ENCODE data around the gene RAPGEF1. TPM values are rescaled to one million over a fixed set of nuclear protein-coding genes. Genes with fewer than 3 reads are reported as not detected.
"Not testable (repeated sequence)": the region's sequence is repeated elsewhere in the genome, so short reads cannot be mapped to it uniquely, and the experiment has no call there.

The RAPGEF1 gene
- total and polyA plus RNA-seq, 11 donors: 50.6 to 161 (median 115) TPM

- Histone ChIP-seq H3K4me3 (no peak overlapping the region), H3K9me3 (no peaks in the 10 kb centered on the region), H3K27me3 (peaks cover 0 to 28% (median 7%) of the 10 kb centered on the region in 9 donors), H3K27ac (no peak overlapping the region), H3K36me3 (no peaks in the 10 kb centered on the region), H3K4me1 (peaks cover 0 to 13% (median 5%) of the 10 kb centered on the region in 12 donors)
- intact Hi-C loops (cut with DNase I): no loop called here
- WGBS, 4 donors: 65 to 76% (median 68%) methylated on average over 4 of the region's 4 CpGs
- ATAC-seq (no peak), DNase-seq (no peak)
- TF ChIP-seq POLR2A (IDR thresholded peaks at IDR 0.05): no peak
- TF ChIP-seq, protein P1, sequence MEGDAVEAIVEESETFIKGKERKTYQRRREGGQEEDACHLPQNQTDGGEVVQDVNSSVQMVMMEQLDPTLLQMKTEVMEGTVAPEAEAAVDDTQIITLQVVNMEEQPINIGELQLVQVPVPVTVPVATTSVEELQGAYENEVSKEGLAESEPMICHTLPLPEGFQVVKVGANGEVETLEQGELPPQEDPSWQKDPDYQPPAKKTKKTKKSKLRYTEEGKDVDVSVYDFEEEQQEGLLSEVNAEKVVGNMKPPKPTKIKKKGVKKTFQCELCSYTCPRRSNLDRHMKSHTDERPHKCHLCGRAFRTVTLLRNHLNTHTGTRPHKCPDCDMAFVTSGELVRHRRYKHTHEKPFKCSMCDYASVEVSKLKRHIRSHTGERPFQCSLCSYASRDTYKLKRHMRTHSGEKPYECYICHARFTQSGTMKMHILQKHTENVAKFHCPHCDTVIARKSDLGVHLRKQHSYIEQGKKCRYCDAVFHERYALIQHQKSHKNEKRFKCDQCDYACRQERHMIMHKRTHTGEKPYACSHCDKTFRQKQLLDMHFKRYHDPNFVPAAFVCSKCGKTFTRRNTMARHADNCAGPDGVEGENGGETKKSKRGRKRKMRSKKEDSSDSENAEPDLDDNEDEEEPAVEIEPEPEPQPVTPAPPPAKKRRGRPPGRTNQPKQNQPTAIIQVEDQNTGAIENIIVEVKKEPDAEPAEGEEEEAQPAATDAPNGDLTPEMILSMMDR (IDR thresholded peaks at IDR 0.05): no peak
Observed at GRCh38 chr9:131759017-131759647, 19.3 kb upstream of the RAPGEF1 start.

DNA sequence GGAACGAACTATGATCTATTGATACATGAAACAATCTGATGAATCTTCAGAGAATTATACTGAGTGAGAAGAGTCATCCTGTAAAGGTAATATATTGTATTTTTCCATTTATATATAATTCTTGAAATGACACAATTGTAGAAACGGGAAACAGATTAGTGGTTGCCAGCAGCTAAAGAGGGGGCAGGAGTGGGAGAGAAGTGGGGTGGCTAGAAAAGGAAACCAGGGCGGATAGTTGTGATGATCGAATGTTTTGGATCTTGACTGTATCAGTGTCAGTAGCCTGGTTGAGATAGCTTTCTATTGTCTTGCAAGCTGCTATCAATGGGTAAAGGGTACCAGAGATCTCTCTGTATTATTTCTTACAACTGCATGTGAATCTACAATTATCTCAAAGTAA, 17.7 kb upstream of the RAPGEF1 start:
- TF ChIP-seq, protein P1 (IDR thresholded peaks at IDR 0.05): no peak
- TF ChIP-seq POLR2A (IDR thresholded peaks at IDR 0.05): no peak
- Histone ChIP-seq H3K27me3 (peaks cover 0 to 28% (median 7%) of the 10 kb centered on the region in 9 donors), H3K4me3 (no peak overlapping the region), H3K4me1 (peaks cover 0 to 10% (median 4%) of the 10 kb centered on the region in 12 donors), H3K9me3 (no peaks in the 10 kb centered on the region), H3K27ac (no peak overlapping the region), H3K36me3 (no peaks in the 10 kb centered on the region)
- DNase-seq: no peak
- ATAC-seq: no peak
- intact Hi-C loops (cut with DNase I): no loop called here
- WGBS, 4 donors: 49 to 53% (median 51%) methylated on average over 4 of the region's 4 CpGs

GRCh38 chr9:131755541-131756198, 15.8 kb upstream of the RAPGEF1 start:
- ATAC-seq: peak; percentile 72 to 92 (median 90)
- intact Hi-C loops (cut with DNase I): no loop called here
- 18 to 20% (median 18%) methylated on average over 13 of the region's 13 CpGs for WGBS, 4 donors

GRCh38 chr9:131754846-131755245, 15.0 kb upstream of the RAPGEF1 start:
- ATAC-seq (no peak), DNase-seq (no peak)
- Histone ChIP-seq H3K4me1 (peaks cover 0 to 5% (median 0%) of the 10 kb centered on the region in 12 donors), H3K9me3 (no peaks in the 10 kb centered on the region), H3K27ac (no peak overlapping the region), H3K36me3 (no peaks in the 10 kb centered on the region), H3K4me3 (no peak overlapping the region), H3K27me3 (peaks cover 0 to 28% (median 7%) of the 10 kb centered on the region in 9 donors)
- TF ChIP-seq POLR2A (IDR thresholded peaks at IDR 0.05): no peak
- TF ChIP-seq, protein P1 (IDR thresholded peaks at IDR 0.05): no peak
- 61 to 73% (median 68%) methylated on average over 6 of the region's 6 CpGs for WGBS, 4 donors
- intact Hi-C loops (cut with DNase I): no loop called here

More at GRCh38 chr9:131755541-131756198, 15.8 kb upstream of the RAPGEF1 start:
- peak; percentile 70 to 86 (median 83) for DNase-seq
- peaks cover 0 to 28% (median 7%) of the 10 kb centered on the region in 9 donors for H3K27me3 ChIP-seq
- no peaks in the 10 kb centered on the region for H3K36me3 ChIP-seq
- H3K27ac ChIP-seq: no peak overlapping the region
- H3K4me1 ChIP-seq: peaks cover 0 to 5% (median 0%) of the 10 kb centered on the region in 12 donors
- TF ChIP-seq POLR2A (IDR thresholded peaks at IDR 0.05): no peak
- TF ChIP-seq, protein P1 (IDR thresholded peaks at IDR 0.05): peak; percentile 59 to 84 (median 75)
- H3K4me3 ChIP-seq: no peak overlapping the region
- no peaks in the 10 kb centered on the region for H3K9me3 ChIP-seq

GRCh38 chr9:131753751-131754150, 13.9 kb upstream of the RAPGEF1 start:
- H3K4me1 ChIP-seq; ATAC-seq; H3K4me3 ChIP-seq; DNase-seq; H3K36me3 ChIP-seq; H3K27ac ChIP-seq; intact Hi-C loops (cut with DNase I); H3K9me3 ChIP-seq: not testable (repeated sequence)
- 87 to 92% (median 91%) methylated on average over 9 of the region's 9 CpGs for WGBS, 4 donors
- H3K27me3 ChIP-seq: peaks cover 0 to 28% (median 7%) of the 10 kb centered on the region in 9 donors
